ENCODE measurements around the gene KCNAB2. TPM values are rescaled to one million over a fixed set of nuclear protein-coding genes. Genes with fewer than 3 reads are reported as not detected.

The KCNAB2 gene
- total RNA-seq: 0.69 and 2.3 TPM in 2 replicates

DNA sequence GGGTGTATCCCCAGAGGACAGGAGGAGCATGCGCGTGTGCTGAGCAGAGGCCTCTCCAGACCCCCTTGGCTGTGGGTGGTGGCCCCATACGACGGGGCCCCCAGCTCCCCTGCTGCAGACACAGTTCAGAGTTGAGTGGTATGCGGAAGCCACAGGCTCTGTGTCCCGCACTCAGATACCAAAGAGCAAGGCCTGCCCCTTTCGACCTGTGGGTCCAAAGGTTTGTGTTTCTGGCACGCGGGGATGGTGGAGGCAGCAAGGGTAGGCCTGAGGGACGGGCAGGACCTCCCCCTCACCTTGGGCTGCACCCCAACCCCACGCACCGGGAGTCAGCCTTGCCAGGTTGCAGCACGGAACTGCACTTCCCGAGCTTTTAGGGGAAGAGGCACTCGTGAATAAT is at the start of gene KCNAB2:
Gene KCNAB2 (plus strand): TSS at position 328 of the 400 bp plus-strand sequence. CDS start 5,649 bp downstream, outside the sequence.
- DNase-seq (ENCODE audit: low read depth): no peak

- DNase-seq (ENCODE audit: low read depth): no peak
Measured at GRCh38 chr1:5996641-5997270, 48.9 kb upstream of the KCNAB2 start.

DNA sequence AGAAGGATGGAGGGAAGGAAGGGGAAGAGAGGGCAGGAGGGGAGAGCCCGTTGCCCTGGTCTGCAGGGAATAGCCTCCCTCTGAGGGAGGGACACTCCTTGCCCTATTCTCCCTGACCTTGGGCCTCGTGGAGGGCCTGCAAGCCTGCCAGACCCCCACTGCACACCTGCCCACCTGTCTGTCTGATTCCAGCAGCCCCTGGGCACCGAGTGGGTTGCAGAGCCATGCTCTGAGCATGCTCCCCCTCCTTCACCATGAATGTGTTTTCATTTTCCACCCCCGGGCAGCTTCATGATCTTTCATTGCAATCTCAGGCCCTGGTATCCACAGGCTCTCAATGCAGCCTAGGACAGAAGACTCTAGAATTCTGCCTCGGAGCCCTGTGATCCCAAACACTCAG is 48.4 kb upstream of the KCNAB2 start:
- no peak for DNase-seq (ENCODE audit: low read depth)

- DNase-seq (ENCODE audit: low read depth): no peak
Measured at GRCh38 chr1:5998051-5998905, 47.4 kb upstream of the KCNAB2 start.

- DNase-seq (ENCODE audit: low read depth): no peak
Measured at GRCh38 chr1:5998906-5999301, 46.8 kb upstream of the KCNAB2 start.

GRCh38 chr1:5999711-6000443 is 45.8 kb upstream of the KCNAB2 start:
- DNase-seq (ENCODE audit: low read depth): no peak

GRCh38 chr1:6000444-6001288 is 45.0 kb upstream of the KCNAB2 start:
- no peak for DNase-seq (ENCODE audit: low read depth)

DNA sequence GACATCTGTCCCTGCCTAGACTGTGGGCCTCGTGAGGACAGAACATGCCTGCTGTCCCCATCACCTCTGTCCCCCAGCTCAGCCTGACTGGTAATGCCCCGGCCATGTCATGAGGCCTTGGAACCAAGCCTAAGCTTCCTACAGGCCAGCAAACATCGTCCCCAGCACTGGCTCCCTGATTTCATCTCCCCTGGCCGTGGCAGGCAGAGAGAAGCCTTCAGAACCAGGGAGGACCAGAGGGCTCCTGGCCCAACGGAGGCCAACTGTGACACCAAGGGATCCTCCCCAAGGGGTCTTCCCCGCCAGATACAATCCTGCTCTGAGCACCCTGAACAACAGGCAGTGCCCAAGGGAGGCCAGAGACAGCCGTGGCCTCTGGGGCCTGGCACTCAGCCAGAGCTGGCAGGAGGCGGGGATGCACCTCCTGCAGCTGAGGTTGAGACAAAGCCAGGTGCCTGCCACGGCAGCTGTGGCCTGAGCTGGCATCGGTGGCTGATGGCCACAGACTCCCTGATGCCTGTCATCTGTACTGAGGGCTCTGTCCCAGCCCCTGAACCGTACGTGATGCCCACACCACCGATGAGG is 43.6 kb upstream of the KCNAB2 start:
- DNase-seq (ENCODE audit: low read depth): no peak

- DNase-seq (ENCODE audit: low read depth): no peak
Measured at GRCh38 chr1:6002714-6003501, 42.8 kb upstream of the KCNAB2 start.

- no peak for DNase-seq (ENCODE audit: low read depth)
Measured at GRCh38 chr1:6003568-6004411, 41.9 kb upstream of the KCNAB2 start.

- no peak for DNase-seq (ENCODE audit: low read depth)
Measured at GRCh38 chr1:6004412-6005123, 41.1 kb upstream of the KCNAB2 start.

DNA sequence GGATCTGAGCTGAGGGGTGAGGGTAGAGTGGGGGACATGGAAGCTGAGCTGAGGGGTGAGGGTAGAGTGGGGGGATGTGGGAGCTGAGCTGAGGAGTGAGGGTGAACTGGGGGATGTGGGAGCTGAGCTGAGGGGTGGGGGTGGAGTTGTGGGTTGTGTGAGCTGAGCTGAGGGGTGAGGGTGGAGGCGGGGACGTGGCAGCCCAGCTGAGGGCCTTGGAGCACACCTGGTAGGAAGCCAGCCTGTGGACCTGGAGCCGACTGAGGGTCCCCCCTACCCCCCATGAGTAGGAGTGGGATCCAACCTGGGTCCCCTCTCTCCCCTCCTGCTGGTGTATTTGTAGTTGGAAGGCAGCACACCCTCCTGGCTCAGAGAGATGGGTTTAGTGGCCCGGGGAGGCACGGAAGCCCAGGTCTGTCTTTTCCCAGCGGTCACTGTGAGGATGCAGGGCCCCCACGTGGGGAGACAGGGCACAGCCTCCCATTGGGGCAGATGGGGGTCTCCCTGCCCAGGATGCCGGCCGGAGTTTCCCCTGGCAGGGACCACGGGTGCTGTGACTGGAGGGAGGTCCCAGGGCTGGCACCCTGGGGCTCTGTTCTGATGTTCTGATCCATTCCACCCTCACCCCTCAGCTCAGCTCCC is 40.3 kb upstream of the KCNAB2 start:
- DNase-seq (ENCODE audit: low read depth): no peak

DNA sequence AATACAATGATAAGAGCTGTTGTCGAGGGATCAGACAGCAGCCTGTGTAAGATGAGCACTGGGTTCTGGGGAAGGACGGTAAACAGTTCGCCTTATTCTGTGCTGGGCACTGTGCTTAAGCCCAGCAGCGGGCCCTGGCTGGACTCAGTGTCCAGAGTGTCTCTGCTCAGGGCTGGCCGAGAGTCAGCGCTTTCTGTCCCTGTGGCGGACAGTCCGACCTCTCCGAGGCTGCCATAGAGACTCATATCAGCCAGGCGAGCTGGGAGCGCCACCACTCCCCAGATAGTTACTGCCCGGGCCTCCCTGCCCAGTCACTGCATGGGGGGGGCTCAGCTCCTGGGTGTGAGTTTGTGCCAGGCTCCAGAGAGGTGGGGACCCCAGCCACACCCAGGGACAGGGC is 38.8 kb upstream of the KCNAB2 start:
- no peak for DNase-seq (ENCODE audit: low read depth)

GRCh38 chr1:6007318-6008083 is 38.2 kb upstream of the KCNAB2 start:
- no peak for DNase-seq (ENCODE audit: low read depth)

- DNase-seq (ENCODE audit: low read depth): no peak
Measured at GRCh38 chr1:6008084-6008415, 37.6 kb upstream of the KCNAB2 start.

DNA sequence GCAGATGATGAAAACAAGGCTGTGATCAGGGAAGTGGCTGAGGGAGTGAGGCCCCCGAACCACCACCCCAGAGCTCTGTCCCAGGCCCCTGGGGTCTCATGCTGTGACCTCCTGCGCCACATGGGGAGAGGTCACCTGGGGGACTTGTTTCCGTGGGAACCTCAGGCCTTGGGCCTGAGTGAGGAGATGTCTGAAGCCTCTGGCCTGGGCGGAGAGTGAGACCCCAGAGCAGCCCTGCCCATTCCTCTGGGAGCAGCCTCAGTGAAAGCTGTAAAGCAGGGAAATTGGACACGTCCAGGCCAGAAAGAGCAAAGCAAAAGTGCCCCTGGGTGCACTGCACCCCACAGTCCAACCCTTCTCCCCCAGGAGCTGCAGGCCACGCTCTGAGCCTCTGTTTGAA is 37.0 kb upstream of the KCNAB2 start:
- no peak for DNase-seq (ENCODE audit: low read depth)

DNA sequence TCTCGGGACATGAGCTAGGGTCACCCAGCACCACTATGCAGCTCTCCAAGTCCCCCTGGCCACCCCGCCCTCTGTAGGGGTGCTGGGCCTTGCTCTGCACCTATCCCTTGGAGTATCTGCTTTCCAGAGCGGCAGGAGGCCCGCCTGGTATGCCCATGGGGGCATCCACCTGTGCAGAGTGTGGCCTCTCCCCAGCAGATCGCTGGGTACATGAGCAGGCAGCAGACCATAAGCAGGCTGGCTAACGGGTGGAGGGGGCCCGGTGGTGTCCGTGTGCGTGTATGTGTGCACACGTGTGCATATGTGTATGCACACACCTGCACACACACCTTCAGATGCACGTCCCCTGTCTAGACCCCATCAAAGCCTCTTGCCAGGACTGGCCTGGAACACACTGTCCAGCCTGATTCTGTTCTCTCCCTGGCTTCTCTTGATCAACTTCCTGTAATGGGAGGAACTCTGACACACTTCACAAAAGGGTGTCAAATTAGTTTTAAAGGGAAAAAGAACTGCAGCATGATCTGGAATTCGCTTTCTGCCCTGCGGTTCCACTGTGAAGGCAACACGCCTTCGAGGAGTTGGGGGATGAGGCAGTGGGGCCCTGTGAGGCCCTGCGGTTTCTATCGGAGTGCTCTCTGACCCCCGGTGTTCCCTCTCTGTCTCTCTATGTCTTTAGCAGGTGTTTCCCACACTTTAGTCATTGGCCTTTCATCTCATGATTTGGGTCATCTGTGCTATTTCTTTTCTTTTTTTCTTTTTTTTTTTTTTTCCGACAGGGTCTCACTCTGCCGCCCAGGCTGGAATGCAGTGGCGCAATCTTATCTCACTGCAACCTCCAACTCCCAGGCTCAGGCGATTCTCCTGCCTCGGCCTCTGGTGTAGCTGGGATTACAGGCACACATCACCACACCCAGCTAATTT is 36.3 kb upstream of the KCNAB2 start:
- no peak for DNase-seq (ENCODE audit: low read depth)

All from renal cortical epithelial cell (primary cell).